GM18858 (cell line): ENCODE measurements around the gene TEP1.
"Not testable (repeated sequence)": the region's sequence is repeated elsewhere in the genome, so short reads cannot be mapped to it uniquely, and the experiment has no call there.

Experiments used
- ATAC-seq: cut with Tn5 transposase; IDR thresholded peaks from one replicate; pipeline ENCODE4 v1.9.1; 2021; ENCODE audit not compliant: unreplicated experiment

The TEP1 gene

GRCh38 chr14:20391505-20391904, 21.8 kb downstream of the TEP1 start:
- ATAC-seq = no peak

GRCh38 chr14:20388159-20388558, 25.1 kb downstream of the TEP1 start:
- ATAC-seq = no peak

- ATAC-seq = no peak
Observed at GRCh38 chr14:20387576-20387975, 25.7 kb downstream of the TEP1 start.

- no peak for ATAC-seq
Observed at GRCh38 chr14:20386276-20386855, 26.9 kb downstream of the TEP1 start.

- ATAC-seq = no peak
Observed at GRCh38 chr14:20384886-20385285, 28.4 kb downstream of the TEP1 start.

- ATAC-seq = no peak
Observed at GRCh38 chr14:20384321-20384720, 29.0 kb downstream of the TEP1 start.

- no peak for ATAC-seq
Observed at GRCh38 chr14:20383636-20384035, 29.7 kb downstream of the TEP1 start.

- ATAC-seq = no peak
Observed at GRCh38 chr14:20383032-20383431, 30.3 kb downstream of the TEP1 start.

- no peak for ATAC-seq
Observed at GRCh38 chr14:20382526-20382925, 30.8 kb downstream of the TEP1 start.

- no peak for ATAC-seq
Observed at GRCh38 chr14:20381341-20381740, 32.0 kb downstream of the TEP1 start.

GRCh38 chr14:20380681-20381080, 32.6 kb downstream of the TEP1 start:
- ATAC-seq = no peak

GRCh38 chr14:20379743-20380142, 33.6 kb downstream of the TEP1 start:
- no peak for ATAC-seq

GRCh38 chr14:20377171-20377570, 36.1 kb downstream of the TEP1 start:
- no peak for ATAC-seq

GRCh38 chr14:20376071-20376588, 37.2 kb downstream of the TEP1 start:
- ATAC-seq = no peak

GRCh38 chr14:20375471-20375870, 37.8 kb downstream of the TEP1 start:
- no peak for ATAC-seq

GRCh38 chr14:20372796-20373195, 40.5 kb downstream of the TEP1 start:
- ATAC-seq = no peak

- ATAC-seq = no peak
Observed at GRCh38 chr14:20365928-20366327, 47.4 kb downstream of the TEP1 start.

GRCh38 chr14:20358474-20358873, 54.8 kb downstream of the TEP1 start:
- ATAC-seq = not testable (repeated sequence)

GRCh38 chr14:20356422-20356821, 56.9 kb downstream of the TEP1 start:
- ATAC-seq = no peak

GRCh38 chr14:20350860-20351259, 62.4 kb downstream of the TEP1 start:
- no peak for ATAC-seq

- no peak for ATAC-seq
Observed at GRCh38 chr14:20350282-20350681, 63.0 kb downstream of the TEP1 start.

GRCh38 chr14:20347747-20348146, 65.6 kb downstream of the TEP1 start:
- no peak for ATAC-seq

- ATAC-seq = no peak
Observed at GRCh38 chr14:20346713-20347112, 66.6 kb downstream of the TEP1 start.
